CD14-positive monocyte (primary cell): ENCODE data around the gene PROM2. TPM values are rescaled to one million over a fixed set of nuclear protein-coding genes. Genes with fewer than 3 reads are reported as not detected.

ENCODE experiments used
- DNase-seq, 3 donors: peaks; one replicate each; pipeline ENCODE4 v3.0.0-alpha.2; 2011 to 2022
- H2AFZ ChIP-seq: 2 replicates; pipeline ENCODE4 v1.6.0; 2012; ENCODE audit warnings: mild to moderate bottlenecking, low read depth, low read length, inconsistent platforms; ENCODE audit not compliant: insufficient read depth, poor library complexity, severe bottlenecking
- H3K27ac ChIP-seq, 2 donors: 1 replicate in 1 of 2; 2 replicates in 1 of 2; pipeline ENCODE4 v1.5.1; 2012 to 2013; ENCODE audit warnings: low read length in 2 of 2, control low read depth in 1 of 2, inconsistent platforms in 1 of 2, low read depth in 1 of 2, mild to moderate bottlenecking in 1 of 2
- H3K27me3 ChIP-seq, 2 donors: one replicate each; pipeline versions ENCODE4 v1.6.0 to v1.6.1; 2011 to 2013; ENCODE audit warnings: low read length in 2 of 2; ENCODE audit not compliant: control insufficient read depth in 2 of 2, insufficient read depth in 2 of 2
- H3K36me3 ChIP-seq, 2 donors: replicated peaks in 1 of 2; 1 replicate in 1 of 2; 2 replicates in 1 of 2; pipeline versions ENCODE4 v1.5.1 to v1.6.1; 2012 to 2013; ENCODE audit warnings: low read length in 2 of 2, control low read depth in 1 of 2, inconsistent platforms in 1 of 2, mild to moderate bottlenecking in 1 of 2; ENCODE audit not compliant: insufficient read depth in 2 of 2, control insufficient read depth in 1 of 2
- H3K4me1 ChIP-seq, 2 donors: 1 replicate in 1 of 2; 2 replicates in 1 of 2; pipeline versions ENCODE4 v1.5.1 to v1.6.1; 2012 to 2013; ENCODE audit warnings: low read length in 2 of 2, control low read depth in 1 of 2, inconsistent platforms in 1 of 2, mild to moderate bottlenecking in 1 of 2, moderate library complexity in 1 of 2; ENCODE audit not compliant: insufficient read depth in 2 of 2, control insufficient read depth in 1 of 2
- H3K4me2 ChIP-seq: replicated peaks from 2 replicates; pipeline ENCODE3; 2012; ENCODE audit warnings: low read length, moderate library complexity, mild to moderate bottlenecking; ENCODE audit not compliant: poor library complexity, severe bottlenecking; ENCODE audit errors: extremely low read depth
- H3K4me3 ChIP-seq, 3 experiments: fragments of 200-600 bp in 1 of 3; sonication (generic) in 1 of 3; replicated peaks in 1 of 3; 1 replicate in 2 of 3; 2 replicates in 1 of 3; pipeline ENCODE4 v1.5.1; 2011 to 2013; ENCODE audit warnings: low read length in 3 of 3, mild to moderate bottlenecking in 3 of 3, control low read depth in 2 of 3, low read depth in 2 of 3, inconsistent platforms in 1 of 3, moderate library complexity in 1 of 3
- H3K79me2 ChIP-seq: 2 replicates; pipeline ENCODE4 v1.6.0; 2012; ENCODE audit warnings: mild to moderate bottlenecking, control low read depth, inconsistent platforms, low read length, moderate library complexity; ENCODE audit not compliant: insufficient read depth
- H3K9ac ChIP-seq: 2 replicates; pipeline ENCODE4 v1.6.0; 2017; ENCODE audit warnings: low read length, mild to moderate bottlenecking; ENCODE audit not compliant: insufficient read depth, poor library complexity, severe bottlenecking
- H3K9me3 ChIP-seq, 2 donors: replicated peaks in 1 of 2; 1 replicate in 1 of 2; 2 replicates in 1 of 2; pipeline versions ENCODE4 v1.5.1 to v1.6.1; 2012 to 2013; ENCODE audit warnings: low read length in 2 of 2, control low read depth in 1 of 2; ENCODE audit not compliant: control insufficient read depth in 1 of 2, insufficient read depth in 1 of 2
- H4K20me1 ChIP-seq: 2 replicates; pipeline ENCODE4 v1.6.0; 2012; ENCODE audit warnings: mild to moderate bottlenecking, low read length, control low read depth, moderate library complexity; ENCODE audit not compliant: insufficient read depth
- H3K27ac Mint-ChIP-seq, 7 donors: one replicate each; pipeline ENCODE4 v1.8.0; 2020; ENCODE audit warnings: mild to moderate bottlenecking in 7 of 7, mixed read lengths in 7 of 7, moderate library complexity in 6 of 7, inconsistent platforms in 2 of 7
- H3K27me3 Mint-ChIP-seq, 3 donors: one replicate each; pipeline ENCODE4 v1.8.0; 2021 to 2022; ENCODE audit warnings: low read depth in 3 of 3, mild to moderate bottlenecking in 3 of 3, mixed read lengths in 3 of 3, moderate library complexity in 3 of 3, inconsistent platforms in 1 of 3
- H3K36me3 Mint-ChIP-seq, 2 donors: one replicate each; pipeline ENCODE4 v1.8.0; 2020; ENCODE audit warnings: mixed read lengths in 2 of 2, inconsistent platforms in 1 of 2, mild to moderate bottlenecking in 1 of 2
- H3K4me1 Mint-ChIP-seq: one replicate; pipeline ENCODE4 v1.8.0; 2020; ENCODE audit warnings: mild to moderate bottlenecking, mixed read lengths
- H3K4me3 Mint-ChIP-seq, 2 donors: one replicate each; pipeline ENCODE4 v1.8.0; 2020; ENCODE audit warnings: mild to moderate bottlenecking in 2 of 2, mixed read lengths in 2 of 2, moderate library complexity in 1 of 2
- H3K9me3 Mint-ChIP-seq, 7 donors: one replicate each; pipeline ENCODE4 v1.8.0; 2020 to 2022; ENCODE audit warnings: mixed read lengths in 7 of 7, mild to moderate bottlenecking in 6 of 7, moderate library complexity in 6 of 7, inconsistent platforms in 2 of 7
- CTCF ChIP-seq: fragments of 200-600 bp; IDR thresholded peaks from one replicate; pipeline ENCODE4 v1.8.0; 2022; ENCODE audit warnings: antibody characterized with exemption, mild to moderate bottlenecking
- WGBS: methylation state at CpG from one replicate; pipeline ENCODE4 v1.1.5; 2013; ENCODE audit warnings: missing lambda C conversion rate; ENCODE audit not compliant: insufficient coverage; 5-methylcytosine and 5-hydroxymethylcytosine counted together
- intact Hi-C, 2 donors: fragments of 100-400 bp; cut with micrococcal nuclease; formaldehyde crosslinking; loops; one replicate each; pipeline versions ENCODE4 v1.15.0 to v1.15.1; 2023
- polyA plus RNA-seq, 3 donors: library from polyadenylated mRNA; depleted of rRNA in 1 of 3; unstranded in 2 of 3; stranded (reverse) in 1 of 3; fragments of 300-500 nt in 2 of 3; fragments of >200 nt in 1 of 3; fragmentation: Illumina TruSeq in 2 of 3; gene quantifications; 1 replicate in 2 of 3; 2 replicates in 1 of 3; pipeline ENCODE4 v1.2.3, GENCODE V29; 2012 to 2021

The PROM2 gene
- polyA plus RNA-seq, 3 donors = 0.41 TPM; not detected in 2

- Histone ChIP-seq H3K4me1 (no peaks in the 10 kb centered on the region), H3K36me3 (no peaks in the 10 kb centered on the region), H3K4me3 (no peak overlapping the region), H2AFZ (no peak overlapping the region), H4K20me1 (no peaks in the 10 kb centered on the region), H3K79me2 (no peaks in the 10 kb centered on the region), H3K9me3 (no peaks in the 10 kb centered on the region), H3K9ac (no peak overlapping the region), H3K27me3 (no peaks in the 10 kb centered on the region), H3K27ac (no peak overlapping the region), H3K4me2 (no peak overlapping the region)
- H3K27ac Mint-ChIP-seq = no peak overlapping the region
- H3K27me3 Mint-ChIP-seq = peaks cover 0 to 3% (median 1%) of the 10 kb centered on the region in 3 donors
- 90% methylated on average over 15 of the region's 19 CpGs for WGBS
- peaks cover 0 to 4% (median 0%) of the 10 kb centered on the region in 7 donors for H3K9me3 Mint-ChIP-seq
- H3K4me1 Mint-ChIP-seq = no peaks in the 10 kb centered on the region
- intact Hi-C loops = no loop called here
- H3K36me3 Mint-ChIP-seq = no peaks in the 10 kb centered on the region
- no peak for TF ChIP-seq CTCF
- H3K4me3 Mint-ChIP-seq = no peak overlapping the region
- DNase-seq = no peak
These were observed 5.3 kb downstream of the PROM2 start for GRCh38 chr2:95279435-95280035.

DNA sequence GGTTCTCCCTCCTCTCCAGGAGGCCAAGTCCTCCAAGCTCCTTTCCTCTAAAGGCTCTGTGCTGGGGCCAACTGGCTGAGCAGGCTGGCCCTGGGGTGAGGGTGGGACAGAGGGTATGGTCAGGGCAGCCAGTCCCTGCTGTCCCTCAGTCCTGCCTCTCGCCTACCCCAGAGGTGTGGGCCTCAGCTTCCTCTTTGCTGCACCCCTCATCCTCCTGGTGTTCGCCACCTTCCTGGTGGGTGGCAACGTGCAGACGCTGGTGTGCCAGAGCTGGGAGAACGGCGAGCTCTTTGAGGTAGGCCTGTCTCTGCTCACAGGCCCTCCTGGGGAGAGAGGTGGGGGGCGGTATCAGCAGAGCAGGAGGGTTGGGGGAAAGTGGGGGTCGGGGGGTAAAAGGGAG lies 6.8 kb downstream of the PROM2 start:
- intact Hi-C loops = no loop called here
- no peaks in the 10 kb centered on the region for H3K9me3 ChIP-seq

More for the DNA sequence above, 6.8 kb downstream of the PROM2 start:
- Mint-ChIP-seq H3K27ac (no peak overlapping the region), H3K4me1 (no peaks in the 10 kb centered on the region), H3K27me3 (peaks cover 0 to 1% (median 0%) of the 10 kb centered on the region in 3 donors), H3K9me3 (peaks cover 0 to 4% (median 0%) of the 10 kb centered on the region in 7 donors), H3K36me3 (no peaks in the 10 kb centered on the region), H3K4me3 (no peak overlapping the region)
- Histone ChIP-seq H3K27ac (no peak overlapping the region), H3K4me1 (no peaks in the 10 kb centered on the region), H3K79me2 (no peaks in the 10 kb centered on the region), H2AFZ (no peak overlapping the region), H3K36me3 (no peaks in the 10 kb centered on the region), H3K4me3 (no peak overlapping the region), H3K9ac (no peak overlapping the region), H3K4me2 (no peak overlapping the region), H3K27me3 (no peaks in the 10 kb centered on the region), H4K20me1 (no peaks in the 10 kb centered on the region)
- no peak for TF ChIP-seq CTCF
- WGBS = 81% methylated on average over 7 of the region's 8 CpGs
- DNase-seq = no peak
